ENCODE results near the gene CHST14.
"Not testable (repeated sequence)": the region's sequence is repeated elsewhere in the genome, so short reads cannot be mapped to it uniquely, and the experiment has no call there.

The CHST14 gene

GRCh38 chr15:40441565-40442531, 28.9 kb upstream of the CHST14 start:
- DNase-seq, result peak in 1 of 2 experiments; percentile 29

GRCh38 chr15:40443255-40443654, 27.5 kb upstream of the CHST14 start:
- no peak for DNase-seq

- DNase-seq, result no peak
Measured at GRCh38 chr15:40443846-40444245, 26.9 kb upstream of the CHST14 start.

GRCh38 chr15:40444736-40445135, 26.0 kb upstream of the CHST14 start:
- no peak for DNase-seq

GRCh38 chr15:40445421-40445922, 25.3 kb upstream of the CHST14 start:
- no peak for DNase-seq

GRCh38 chr15:40446144-40446543, 24.6 kb upstream of the CHST14 start:
- DNase-seq, result no peak

GRCh38 chr15:40448354-40448753, 22.4 kb upstream of the CHST14 start:
- DNase-seq, result no peak

GRCh38 chr15:40449275-40449674, 21.5 kb upstream of the CHST14 start:
- DNase-seq, result no peak

GRCh38 chr15:40450047-40450446, 20.7 kb upstream of the CHST14 start:
- DNase-seq, result no peak

- no peak for DNase-seq
Measured at GRCh38 chr15:40451527-40452158, 19.1 kb upstream of the CHST14 start.

- DNase-seq, result no peak
Measured at GRCh38 chr15:40452296-40453090, 18.3 kb upstream of the CHST14 start.

GRCh38 chr15:40453941-40454340, 16.8 kb upstream of the CHST14 start:
- DNase-seq, result not testable (repeated sequence)

GRCh38 chr15:40454904-40455391, 15.8 kb upstream of the CHST14 start:
- DNase-seq, result no peak

GRCh38 chr15:40456299-40456712, 14.5 kb upstream of the CHST14 start:
- DNase-seq, result no peak

- no peak for DNase-seq
Measured at GRCh38 chr15:40456738-40457137, 14.0 kb upstream of the CHST14 start.

- no peak for DNase-seq
Measured at GRCh38 chr15:40458495-40459371, 12.1 kb upstream of the CHST14 start.

GRCh38 chr15:40459391-40460015, 11.3 kb upstream of the CHST14 start:
- no peak for DNase-seq

- DNase-seq, result no peak
Measured at GRCh38 chr15:40460404-40460803, 10.4 kb upstream of the CHST14 start.

- no peak for DNase-seq
Measured at GRCh38 chr15:40461958-40462357, 8.8 kb upstream of the CHST14 start.

GRCh38 chr15:40463279-40463678, 7.5 kb upstream of the CHST14 start:
- DNase-seq, result no peak

- DNase-seq, result no peak
Measured at GRCh38 chr15:40463886-40464545, 6.8 kb upstream of the CHST14 start.

All from NCI-H2081 (cell line).